OCI-LY1 (cell line): ENCODE measurements around the gene SYCP3.

Experiments
- H2AFZ ChIP-seq: fragments of 200-600 bp; sonication (generic), shearing (Covaris generic); 2 replicates; pipeline ENCODE4 v1.6.0; 2014; ENCODE audit warnings: antibody characterized with exemption, mild to moderate bottlenecking, low read length
- H3F3A ChIP-seq: fragments of 200-600 bp; sonication (generic), shearing (Covaris generic); 2 replicates; pipeline ENCODE4 v1.6.0; 2014; ENCODE audit warnings: mild to moderate bottlenecking, antibody characterized with exemption, low read length, moderate library complexity; ENCODE audit not compliant: insufficient read depth
- H3K27ac ChIP-seq: fragments of 200-600 bp; sonication (generic); 2 replicates; pipeline ENCODE4 v1.5.1; 2014; ENCODE audit warnings: low read length, mixed run types, mild to moderate bottlenecking, low read depth; ENCODE audit not compliant: poor library complexity, severe bottlenecking
- H3K27me3 ChIP-seq: fragments of 200-600 bp; sonication (generic); 2 replicates; pipeline ENCODE4 v1.6.0; 2014; ENCODE audit warnings: antibody characterized with exemption, mild to moderate bottlenecking, low read length, moderate library complexity; ENCODE audit not compliant: insufficient read depth
- H3K36me3 ChIP-seq: fragments of 200-600 bp; sonication (generic); 2 replicates; pipeline ENCODE4 v1.6.1; 2014; ENCODE audit warnings: mild to moderate bottlenecking, antibody characterized with exemption, low read length, moderate library complexity, mixed read lengths; ENCODE audit not compliant: insufficient read depth
- H3K4me1 ChIP-seq: fragments of 200-600 bp; sonication (generic); 2 replicates; pipeline ENCODE4 v1.5.1; 2014; ENCODE audit warnings: mild to moderate bottlenecking, low read length, moderate library complexity; ENCODE audit not compliant: insufficient read depth, severe bottlenecking
- H3K4me2 ChIP-seq: fragments of 200-600 bp; sonication (generic), shearing (Covaris generic); 2 replicates; pipeline ENCODE4 v1.6.1; 2014; ENCODE audit warnings: low read length
- H3K4me3 ChIP-seq: fragments of 200-600 bp; sonication (generic); 2 replicates; pipeline ENCODE4 v1.5.1; 2014; ENCODE audit warnings: low read length, low read depth, mild to moderate bottlenecking, mixed read lengths; ENCODE audit not compliant: poor library complexity, severe bottlenecking
- H3K79me2 ChIP-seq: fragments of 200-600 bp; shearing (Covaris generic); 2 replicates; pipeline ENCODE4 v1.6.1; 2016; ENCODE audit warnings: mixed run types, low read length, mixed read lengths; ENCODE audit not compliant: insufficient read depth
- H3K9ac ChIP-seq: fragments of 200-600 bp; sonication (generic), shearing (Covaris generic); 2 replicates; pipeline ENCODE4 v1.6.1; 2014; ENCODE audit warnings: mild to moderate bottlenecking, low read length, mixed read lengths
- H3K9me2 ChIP-seq: fragments of 200-600 bp; sonication (generic), shearing (Covaris generic); 2 replicates; pipeline ENCODE4 v1.6.1; 2014; ENCODE audit warnings: low read depth, mild to moderate bottlenecking, low read length, mixed read lengths
- H3K9me3 ChIP-seq: fragments of 200-600 bp; shearing (Covaris generic); 2 replicates; pipeline ENCODE4 v1.6.1; 2014; ENCODE audit warnings: low read length, mixed read lengths
- H4K20me1 ChIP-seq: fragments of 200-600 bp; sonication (generic), shearing (Covaris generic); 2 replicates; pipeline ENCODE4 v1.6.0; 2016; ENCODE audit warnings: mild to moderate bottlenecking, low read length; ENCODE audit not compliant: insufficient read depth
- CTCF ChIP-seq: fragments of 200-600 bp; sonication (generic), shearing (Covaris generic); IDR thresholded peaks from 2 replicates; pipeline ENCODE4 v1.5.1; 2017; ENCODE audit warnings: mild to moderate bottlenecking, antibody characterized with exemption, low read length, moderate library complexity, mixed read lengths
- EZH2 ChIP-seq: fragments of 200-600 bp; sonication (generic), shearing (Covaris generic); IDR thresholded peaks from 2 replicates; pipeline ENCODE4 v1.8.0; 2017; ENCODE audit warnings: borderline replicate concordance, mixed run types, mild to moderate bottlenecking, antibody characterized with exemption, low read length, moderate library complexity, mixed read lengths

SYCP3 gene

GRCh38 chr12:101746196-101746595, 6.9 kb upstream of the SYCP3 start:
- 0 out of 2 replicates have a peak, but pooled peaks cover 2% of the 10 kb centered on the region for H3F3A ChIP-seq
- no peak overlapping the region for H2AFZ ChIP-seq
- no peaks in the 10 kb centered on the region for H3K9me3 ChIP-seq
- H3K9ac ChIP-seq: no peak overlapping the region
- H3K27ac ChIP-seq: peak overlapping the region; percentile 98
- TF ChIP-seq CTCF: no peak
- no peak for TF ChIP-seq EZH2
- no peaks in the 10 kb centered on the region for H3K27me3 ChIP-seq
- H3K79me2 ChIP-seq: no peaks in the 10 kb centered on the region
- H3K4me1 ChIP-seq: peaks cover 66% of the 10 kb centered on the region
- no peaks in the 10 kb centered on the region for H4K20me1 ChIP-seq
- no peak overlapping the region for H3K4me3 ChIP-seq
- no peak overlapping the region; the same call in 1 of the 2 replicates for H3K4me2 ChIP-seq
- H3K36me3 ChIP-seq: peaks cover 81% of the 10 kb centered on the region
- H3K9me2 ChIP-seq: no peaks in the 10 kb centered on the region

GRCh38 chr12:101745481-101745880, 6.2 kb upstream of the SYCP3 start:
- H2AFZ ChIP-seq: no peak overlapping the region
- H3K4me3 ChIP-seq: peak overlapping the region; percentile 47
- H3K9me2 ChIP-seq: no peaks in the 10 kb centered on the region
- H3F3A ChIP-seq: 0 out of 2 replicates have a peak, but pooled peaks cover 2% of the 10 kb centered on the region
- no peaks in the 10 kb centered on the region for H3K9me3 ChIP-seq
- peaks cover 73% of the 10 kb centered on the region for H3K4me1 ChIP-seq
- H3K79me2 ChIP-seq: no peaks in the 10 kb centered on the region
- H3K4me2 ChIP-seq: peak overlapping the region; percentile 67
- peaks cover 79% of the 10 kb centered on the region for H3K36me3 ChIP-seq
- H3K27ac ChIP-seq: peak overlapping the region; percentile 98
- no peak for TF ChIP-seq EZH2
- TF ChIP-seq CTCF: no peak
- no peaks in the 10 kb centered on the region for H4K20me1 ChIP-seq
- H3K27me3 ChIP-seq: no peaks in the 10 kb centered on the region
- H3K9ac ChIP-seq: peak overlapping the region; percentile 76; the same call in 1 of the 2 replicates

- peaks cover 79% of the 10 kb centered on the region for H3K36me3 ChIP-seq
- H3K4me1 ChIP-seq: peaks cover 70% of the 10 kb centered on the region
- H2AFZ ChIP-seq: no peak overlapping the region
- H3K4me3 ChIP-seq: peak overlapping the region; percentile 47
- H3K9me2 ChIP-seq: no peaks in the 10 kb centered on the region
- H3K27me3 ChIP-seq: no peaks in the 10 kb centered on the region
- H4K20me1 ChIP-seq: no peaks in the 10 kb centered on the region
- no peaks in the 10 kb centered on the region for H3K9me3 ChIP-seq
- peak overlapping the region; percentile 98 for H3K27ac ChIP-seq
- TF ChIP-seq EZH2 (no peak), CTCF (peak; percentile 52)
- H3K79me2 ChIP-seq: no peaks in the 10 kb centered on the region
- H3K4me2 ChIP-seq: peak overlapping the region; percentile 67
- 0 out of 2 replicates have a peak, but pooled peaks cover 2% of the 10 kb centered on the region for H3F3A ChIP-seq
- H3K9ac ChIP-seq: peak overlapping the region; percentile 76
These were observed 4.6 kb upstream of the SYCP3 start for GRCh38 chr12:101743724-101744472.
